Fibroblast of lung (primary cell): ENCODE results near the gene APRT.

Source experiments
- EZH2 ChIP-seq: IDR thresholded peaks from 2 replicates; pipeline ENCODE4 v1.5.1; 2012; ENCODE audit warnings: low read length, control low read depth, mild to moderate bottlenecking; ENCODE audit errors: missing control alignments
- TF ChIP-seq, protein P1 (sequence below), 2 donors: IDR thresholded peaks in 1 of 2; conservative IDR thresholded peaks in 1 of 2; 1 replicate in 1 of 2; 2 replicates in 1 of 2; pipeline ENCODE4 v1.5.1; 2011 to 2012; ENCODE audit warnings: low read length in 2 of 2, control low read depth in 1 of 2, inconsistent platforms in 1 of 2, low read depth in 1 of 2, mild to moderate bottlenecking in 1 of 2

- TF ChIP-seq, protein P1, sequence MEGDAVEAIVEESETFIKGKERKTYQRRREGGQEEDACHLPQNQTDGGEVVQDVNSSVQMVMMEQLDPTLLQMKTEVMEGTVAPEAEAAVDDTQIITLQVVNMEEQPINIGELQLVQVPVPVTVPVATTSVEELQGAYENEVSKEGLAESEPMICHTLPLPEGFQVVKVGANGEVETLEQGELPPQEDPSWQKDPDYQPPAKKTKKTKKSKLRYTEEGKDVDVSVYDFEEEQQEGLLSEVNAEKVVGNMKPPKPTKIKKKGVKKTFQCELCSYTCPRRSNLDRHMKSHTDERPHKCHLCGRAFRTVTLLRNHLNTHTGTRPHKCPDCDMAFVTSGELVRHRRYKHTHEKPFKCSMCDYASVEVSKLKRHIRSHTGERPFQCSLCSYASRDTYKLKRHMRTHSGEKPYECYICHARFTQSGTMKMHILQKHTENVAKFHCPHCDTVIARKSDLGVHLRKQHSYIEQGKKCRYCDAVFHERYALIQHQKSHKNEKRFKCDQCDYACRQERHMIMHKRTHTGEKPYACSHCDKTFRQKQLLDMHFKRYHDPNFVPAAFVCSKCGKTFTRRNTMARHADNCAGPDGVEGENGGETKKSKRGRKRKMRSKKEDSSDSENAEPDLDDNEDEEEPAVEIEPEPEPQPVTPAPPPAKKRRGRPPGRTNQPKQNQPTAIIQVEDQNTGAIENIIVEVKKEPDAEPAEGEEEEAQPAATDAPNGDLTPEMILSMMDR (conservative IDR thresholded peaks at IDR 0.05 in 1 of 2, IDR thresholded peaks at IDR 0.05 in 1 of 2; ENCODE audit: low read depth in 1 of 2, low read length in 2 of 2), result no peak
- no peak for TF ChIP-seq EZH2
These were observed 3.5 kb upstream of the APRT start for GRCh38 chr16:88815227-88815626.
